ENCODE measurements around the gene OSCAR.

The OSCAR gene

GRCh38 chr19:54081032-54081431 lies 19.6 kb downstream of the OSCAR start, which contains the start of gene TARM1:
TSS of gene TARM1 (minus strand) at chr19:54081365. CDS start at chr19:54081340, 25 bp downstream.
- no peak for DNase-seq

GRCh38 chr19:54077334-54077733 lies 23.3 kb downstream of the OSCAR start:
- no peak for DNase-seq

GRCh38 chr19:54074851-54075250 lies 25.8 kb downstream of the OSCAR start:
- DNase-seq, result no peak

GRCh38 chr19:54073829-54074228 lies 26.8 kb downstream of the OSCAR start:
- no peak for DNase-seq

GRCh38 chr19:54069470-54069869 lies 31.1 kb downstream of the OSCAR start:
- DNase-seq, result no peak

- no peak for DNase-seq
Measured at GRCh38 chr19:54063350-54064116, 37.1 kb downstream of the OSCAR start, which contains the start of gene VSTM1. TSS of gene VSTM1 (minus strand) at chr19:54063897. CDS start at chr19:54063777, 120 bp downstream.

- no peak for DNase-seq
Measured at GRCh38 chr19:54062643-54063042, 38.0 kb downstream of the OSCAR start.

- no peak for DNase-seq
Measured at GRCh38 chr19:54047616-54048015, 53.0 kb downstream of the OSCAR start.

GRCh38 chr19:54045771-54046170 lies 54.8 kb downstream of the OSCAR start:
- no peak for DNase-seq

Measured in activated CD4-positive, alpha-beta T cell treated with anti-CD3 and anti-CD28 coated beads for 48 hours (primary cell).